Activated naive CD4-positive, alpha-beta T cell treated with anti-CD3 and anti-CD28 coated beads, Interleukin-2, amount 50 U/mL, for 24 hours (primary cell): Measurements from ENCODE around the gene DPH6.

ENCODE experiments used
- H3K27ac Mint-ChIP-seq: one replicate; pipeline ENCODE4 v1.8.0; 2021; ENCODE audit warnings: mild to moderate bottlenecking, mixed read lengths
- H3K27me3 Mint-ChIP-seq: one replicate; pipeline ENCODE4 v1.8.0; 2021; ENCODE audit warnings: mixed read lengths
- H3K36me3 Mint-ChIP-seq: one replicate; pipeline ENCODE4 v1.8.0; 2021; ENCODE audit warnings: mixed read lengths
- H3K4me1 Mint-ChIP-seq: one replicate; pipeline ENCODE4 v1.8.0; 2021; ENCODE audit warnings: mixed read lengths
- H3K4me3 Mint-ChIP-seq: one replicate; pipeline ENCODE4 v1.8.0; 2021; ENCODE audit warnings: mild to moderate bottlenecking, mixed read lengths
- H3K9me3 Mint-ChIP-seq: one replicate; pipeline ENCODE4 v1.8.0; 2021; ENCODE audit warnings: mixed read lengths

The DPH6 gene

DNA sequence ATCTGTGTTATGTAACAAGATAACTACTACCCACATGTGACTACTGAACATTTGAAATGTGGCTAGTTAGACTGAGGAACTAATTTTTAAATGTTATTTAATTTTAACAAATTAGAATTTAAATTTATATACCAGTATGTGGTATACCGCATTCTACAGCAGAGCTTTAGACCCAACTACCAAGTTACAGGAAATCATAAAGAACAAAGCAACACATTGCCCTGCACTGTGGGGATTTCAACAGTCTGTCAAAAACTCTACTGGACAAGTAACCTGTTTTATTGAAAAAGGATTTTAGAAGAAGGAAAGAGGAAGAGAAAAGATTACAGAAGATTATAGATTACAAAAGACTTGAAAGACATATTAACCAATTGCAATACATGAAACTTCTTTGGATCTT is 64.9 kb downstream of the DPH6 start:
- H3K27ac Mint-ChIP-seq = no peak overlapping the region
- H3K36me3 Mint-ChIP-seq = peaks cover 10% of the 10 kb centered on the region
- H3K4me3 Mint-ChIP-seq = no peak overlapping the region
- no peaks in the 10 kb centered on the region for H3K27me3 Mint-ChIP-seq
- peaks cover 11% of the 10 kb centered on the region for H3K4me1 Mint-ChIP-seq
- H3K9me3 Mint-ChIP-seq = peaks cover 5% of the 10 kb centered on the region

DNA sequence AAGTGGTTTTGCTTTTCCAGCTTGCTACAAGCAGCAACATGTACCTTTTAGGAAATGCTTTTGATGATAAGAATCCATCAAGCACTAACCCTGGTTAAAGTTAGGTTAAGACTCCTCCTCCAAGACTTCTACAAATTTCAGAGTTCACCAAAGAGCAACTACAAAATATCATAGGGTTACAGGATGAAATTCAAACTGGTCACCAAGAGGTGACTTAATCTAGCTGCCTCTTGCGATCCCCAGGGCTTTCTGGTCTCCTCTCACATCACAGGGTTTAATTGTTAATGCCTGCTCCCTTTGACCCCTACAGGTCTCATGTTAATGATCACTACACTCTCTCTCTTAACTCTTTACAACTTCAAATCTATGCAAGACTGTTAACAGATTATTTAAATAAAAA is 66.5 kb downstream of the DPH6 start:
- Mint-ChIP-seq H3K4me3 (no peak overlapping the region), H3K9me3 (no peaks in the 10 kb centered on the region), H3K27me3 (no peaks in the 10 kb centered on the region), H3K36me3 (peaks cover 1% of the 10 kb centered on the region), H3K4me1 (peaks cover 11% of the 10 kb centered on the region), H3K27ac (no peak overlapping the region)

DNA sequence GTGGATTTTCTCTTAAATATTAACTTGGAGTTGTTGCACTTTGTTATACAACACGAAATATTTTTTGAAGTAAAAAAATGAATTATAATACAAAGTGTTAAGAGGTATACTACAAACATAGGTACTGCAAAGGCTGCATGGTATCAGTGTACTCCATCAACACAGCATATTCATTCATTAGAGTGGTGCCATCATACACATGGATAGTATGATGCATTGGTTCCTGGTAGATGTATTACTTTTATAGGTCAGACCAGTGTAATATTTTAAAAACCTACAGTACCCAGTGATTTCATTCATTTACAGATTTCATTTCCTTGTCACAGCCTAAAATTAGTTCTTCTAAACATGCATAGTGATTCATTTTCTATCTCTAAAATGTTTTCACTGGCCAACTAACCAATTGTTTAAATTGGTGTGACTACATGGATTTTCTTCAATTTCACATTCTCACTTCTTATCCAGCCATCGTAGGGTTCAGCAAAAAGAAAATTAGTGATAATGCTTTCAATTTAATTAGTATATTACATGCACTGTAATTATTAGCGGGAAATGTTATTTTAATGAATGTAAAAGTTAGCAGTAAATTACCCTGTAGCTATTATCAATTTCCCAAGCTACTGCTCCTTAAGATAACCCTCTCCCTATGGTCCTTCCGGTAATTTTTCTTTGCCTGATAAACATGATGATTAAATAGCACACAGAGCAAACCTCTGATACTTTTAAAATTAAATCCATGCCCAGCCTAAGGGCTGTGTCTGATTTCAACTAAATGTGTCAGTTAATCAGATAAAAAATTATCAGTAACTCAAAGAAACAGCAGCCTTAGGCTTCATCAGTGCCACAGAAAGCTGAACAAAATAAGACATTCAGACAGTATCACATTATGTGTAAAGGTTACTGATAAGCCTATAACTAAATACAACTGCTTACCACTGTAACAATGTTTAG is 68.4 kb downstream of the DPH6 start:
- Mint-ChIP-seq H3K27me3 (no peaks in the 10 kb centered on the region), H3K9me3 (no peaks in the 10 kb centered on the region), H3K36me3 (peaks cover 1% of the 10 kb centered on the region), H3K4me3 (no peak overlapping the region), H3K4me1 (peaks cover 11% of the 10 kb centered on the region), H3K27ac (no peak overlapping the region)

DNA sequence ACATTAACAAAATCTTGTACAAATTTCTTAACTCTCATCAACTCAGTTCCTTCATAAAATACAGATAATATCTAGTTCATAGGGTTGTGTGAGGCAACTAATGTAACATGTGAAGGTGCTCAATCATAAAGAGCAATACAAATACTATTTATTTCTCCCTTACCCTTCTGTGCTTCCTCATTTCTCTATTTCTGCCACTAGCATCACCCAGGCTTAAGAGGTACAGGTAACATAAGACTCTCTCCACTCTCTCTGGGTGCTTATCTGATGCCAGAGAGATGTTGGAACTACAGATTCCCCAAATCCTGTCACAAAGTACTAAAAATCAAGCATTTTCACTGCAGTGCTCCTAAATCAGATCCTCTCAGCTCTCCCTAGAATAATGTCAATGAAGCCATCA is 74.9 kb downstream of the DPH6 start:
- Mint-ChIP-seq H3K9me3 (no peaks in the 10 kb centered on the region), H3K4me1 (no peaks in the 10 kb centered on the region), H3K36me3 (peaks cover 13% of the 10 kb centered on the region), H3K27ac (no peak overlapping the region), H3K27me3 (no peaks in the 10 kb centered on the region), H3K4me3 (no peak overlapping the region)

DNA sequence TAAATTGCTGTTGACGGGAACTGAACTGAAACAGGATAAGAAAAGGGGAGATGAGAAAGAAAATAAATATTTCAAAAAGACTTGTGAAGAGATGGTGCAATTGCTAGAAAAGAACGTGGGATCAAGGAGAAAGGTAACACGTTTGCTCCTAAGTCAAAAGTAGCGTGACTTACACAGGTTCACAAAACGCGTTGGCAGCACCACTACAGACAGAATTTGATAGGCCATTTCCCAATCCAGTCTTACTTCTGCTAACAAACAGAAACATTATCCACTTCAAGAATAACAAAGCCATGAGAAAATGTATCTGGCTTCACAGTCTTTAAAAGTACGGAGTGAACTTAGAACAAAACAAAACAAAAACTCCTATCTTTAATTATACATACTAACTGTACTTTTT is 75.5 kb downstream of the DPH6 start:
- Mint-ChIP-seq H3K4me1 (no peaks in the 10 kb centered on the region), H3K27ac (no peak overlapping the region), H3K27me3 (no peaks in the 10 kb centered on the region), H3K4me3 (no peak overlapping the region), H3K9me3 (no peaks in the 10 kb centered on the region), H3K36me3 (peaks cover 13% of the 10 kb centered on the region)

DNA sequence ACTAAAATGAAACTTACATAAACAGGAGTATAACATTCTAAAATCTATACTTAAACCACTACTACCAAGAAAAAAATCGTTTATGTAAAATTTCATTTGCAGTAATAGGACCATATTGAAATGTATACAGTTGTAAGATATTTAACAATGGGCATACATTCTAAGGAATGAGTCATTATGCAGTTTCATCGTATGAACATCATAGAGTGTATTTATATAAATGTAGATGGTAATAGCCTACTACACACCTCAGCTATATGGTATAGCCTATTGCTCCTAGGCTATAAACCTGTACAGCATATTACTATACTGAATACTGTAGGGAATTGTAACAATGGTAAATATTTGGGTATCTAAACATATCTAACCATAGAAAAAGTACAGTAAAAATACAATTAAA is 79.5 kb downstream of the DPH6 start:
- H3K9me3 Mint-ChIP-seq = no peaks in the 10 kb centered on the region
- no peak overlapping the region for H3K4me3 Mint-ChIP-seq
- H3K36me3 Mint-ChIP-seq = peaks cover 15% of the 10 kb centered on the region
- no peaks in the 10 kb centered on the region for H3K4me1 Mint-ChIP-seq
- no peak overlapping the region for H3K27ac Mint-ChIP-seq
- no peaks in the 10 kb centered on the region for H3K27me3 Mint-ChIP-seq

DNA sequence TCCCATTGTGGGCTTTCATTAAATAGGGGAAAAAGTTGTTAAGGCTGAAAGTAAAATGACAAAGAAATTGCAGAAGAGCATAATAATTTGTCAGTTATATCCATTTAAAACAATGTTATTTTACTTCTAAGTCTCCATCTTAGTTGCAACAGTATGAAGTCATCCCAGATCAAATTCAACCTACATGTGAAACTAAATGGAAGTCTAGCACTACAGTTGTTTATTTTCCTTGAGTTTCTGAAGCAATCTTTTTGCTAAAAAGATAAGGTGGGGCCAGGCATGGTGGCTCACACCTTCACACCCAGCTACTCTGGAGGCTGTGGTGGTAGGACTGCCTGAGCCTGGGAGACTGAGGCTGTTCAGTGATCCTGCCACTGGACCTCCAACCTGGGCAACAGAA is 80.2 kb downstream of the DPH6 start:
- Mint-ChIP-seq H3K27me3 (no peaks in the 10 kb centered on the region), H3K36me3 (peaks cover 14% of the 10 kb centered on the region), H3K4me1 (no peaks in the 10 kb centered on the region), H3K9me3 (no peaks in the 10 kb centered on the region), H3K4me3 (no peak overlapping the region), H3K27ac (no peak overlapping the region)

DNA sequence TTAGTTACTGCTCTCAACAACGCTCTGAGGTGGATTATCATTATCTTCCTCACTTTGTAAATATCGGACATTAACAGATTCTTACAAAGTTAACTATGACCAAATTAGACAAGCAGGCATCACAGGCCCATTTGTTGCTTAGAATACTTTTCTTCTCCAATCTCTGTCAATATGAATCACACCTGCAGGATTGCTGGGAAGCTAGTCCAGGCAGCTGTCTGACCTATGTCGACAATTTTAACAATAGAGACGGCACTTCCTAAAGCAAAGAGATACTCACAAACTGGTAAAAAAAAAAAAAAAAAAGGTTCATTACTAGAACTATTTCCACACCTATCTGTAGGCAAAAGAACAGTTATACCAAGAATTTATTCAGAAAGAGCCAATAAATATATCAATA is 85.3 kb downstream of the DPH6 start:
- Mint-ChIP-seq H3K27ac (no peak overlapping the region), H3K27me3 (no peaks in the 10 kb centered on the region), H3K36me3 (peaks cover 9% of the 10 kb centered on the region), H3K4me1 (peaks cover 3% of the 10 kb centered on the region), H3K9me3 (no peaks in the 10 kb centered on the region), H3K4me3 (no peak overlapping the region)

DNA sequence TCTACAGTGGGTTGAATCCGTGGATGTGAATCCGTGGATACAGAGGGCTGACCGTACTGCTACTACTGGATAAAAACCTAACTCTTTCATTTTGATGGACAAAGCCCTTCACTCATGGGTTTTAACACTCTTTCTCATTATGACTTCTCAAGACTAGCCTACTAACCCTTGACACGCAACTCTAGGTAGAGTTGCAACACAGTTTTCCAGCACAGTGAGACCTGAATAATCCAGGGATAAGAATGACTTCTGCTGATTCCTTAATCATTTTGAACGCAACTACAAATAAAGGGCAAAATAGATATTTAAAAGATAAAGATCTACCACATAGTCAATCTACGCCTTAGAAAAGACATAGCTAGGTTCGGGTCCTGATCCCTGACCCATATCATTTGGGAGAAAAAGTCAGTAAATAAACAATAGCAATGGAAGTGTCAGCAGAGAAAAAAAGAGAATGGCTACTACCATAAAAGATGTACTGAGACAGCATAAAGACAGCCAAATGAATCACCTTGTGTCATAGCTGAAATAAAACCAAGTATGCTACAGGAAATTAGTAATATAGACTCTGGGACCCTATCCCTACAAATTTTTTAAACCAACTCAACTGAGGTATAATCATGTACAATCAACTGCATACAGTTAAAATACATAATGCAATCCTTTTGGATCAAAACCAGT is 87.6 kb downstream of the DPH6 start:
- Mint-ChIP-seq H3K27ac (no peak overlapping the region), H3K9me3 (no peaks in the 10 kb centered on the region), H3K36me3 (peaks cover 8% of the 10 kb centered on the region), H3K4me1 (peaks cover 3% of the 10 kb centered on the region), H3K27me3 (no peaks in the 10 kb centered on the region), H3K4me3 (no peak overlapping the region)

DNA sequence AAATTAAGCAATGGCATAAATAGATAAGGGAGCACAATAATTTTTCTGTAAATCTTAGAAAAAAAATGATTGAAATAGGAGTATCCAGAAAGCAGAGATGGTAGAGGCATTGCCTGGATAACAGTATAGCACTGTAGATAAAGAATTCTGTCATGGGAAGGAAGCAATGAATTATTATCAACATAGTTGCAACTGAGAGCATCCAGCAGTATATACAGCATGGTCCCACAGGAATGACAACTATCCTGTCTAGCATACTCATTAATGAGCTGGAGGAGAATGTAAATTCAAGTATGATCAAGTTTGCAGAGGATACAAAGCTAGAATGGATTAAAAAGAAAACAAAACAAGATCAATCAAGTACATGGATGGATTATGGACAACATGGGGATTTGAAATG is 90.8 kb downstream of the DPH6 start:
- H3K4me1 Mint-ChIP-seq = peaks cover 3% of the 10 kb centered on the region
- no peaks in the 10 kb centered on the region for H3K9me3 Mint-ChIP-seq
- H3K36me3 Mint-ChIP-seq = peaks cover 14% of the 10 kb centered on the region
- no peak overlapping the region for H3K4me3 Mint-ChIP-seq
- no peak overlapping the region for H3K27ac Mint-ChIP-seq
- H3K27me3 Mint-ChIP-seq = no peaks in the 10 kb centered on the region

DNA sequence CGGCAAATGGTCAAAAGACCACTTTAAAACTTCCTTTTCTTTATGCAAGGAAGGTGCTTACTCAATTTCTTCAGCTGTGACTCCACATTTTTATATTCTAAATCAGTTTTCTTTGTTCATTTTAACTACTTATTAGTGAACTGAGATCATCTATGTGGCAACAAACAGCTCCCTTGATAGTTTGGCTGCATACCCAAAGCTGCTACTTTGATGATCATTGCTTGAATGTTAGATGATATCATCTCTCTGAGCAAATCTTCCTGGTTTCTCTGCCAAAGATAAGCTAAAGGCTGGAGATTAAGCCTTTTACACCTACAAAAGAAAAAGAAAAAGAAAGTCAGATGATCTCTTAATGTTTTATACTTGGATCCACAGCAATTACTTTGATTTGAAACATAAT is 95.5 kb downstream of the DPH6 start:
- Mint-ChIP-seq H3K9me3 (no peaks in the 10 kb centered on the region), H3K4me1 (no peaks in the 10 kb centered on the region), H3K36me3 (peaks cover 18% of the 10 kb centered on the region), H3K27ac (no peak overlapping the region), H3K4me3 (no peak overlapping the region), H3K27me3 (no peaks in the 10 kb centered on the region)

DNA sequence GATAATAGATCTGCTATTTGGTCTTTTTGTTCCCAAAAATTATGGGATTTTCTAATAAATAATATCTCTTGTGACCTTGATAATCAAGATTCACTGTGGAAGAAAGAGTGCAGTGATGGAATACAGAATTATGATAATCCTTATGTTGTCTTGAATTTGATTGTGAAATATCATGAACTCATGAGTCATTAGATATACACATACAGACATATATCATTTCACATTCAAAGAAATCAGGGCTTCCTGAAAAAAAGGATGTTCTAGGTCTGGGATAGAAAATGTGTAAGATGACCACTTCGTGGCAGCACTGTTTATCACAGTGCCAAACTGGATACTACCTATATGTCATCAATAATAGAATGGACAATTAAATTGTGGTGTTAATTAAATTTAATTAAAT is 97.7 kb downstream of the DPH6 start:
- Mint-ChIP-seq H3K27me3 (no peaks in the 10 kb centered on the region), H3K36me3 (peaks cover 16% of the 10 kb centered on the region), H3K27ac (no peak overlapping the region), H3K4me1 (no peaks in the 10 kb centered on the region), H3K9me3 (no peaks in the 10 kb centered on the region), H3K4me3 (no peak overlapping the region)

DNA sequence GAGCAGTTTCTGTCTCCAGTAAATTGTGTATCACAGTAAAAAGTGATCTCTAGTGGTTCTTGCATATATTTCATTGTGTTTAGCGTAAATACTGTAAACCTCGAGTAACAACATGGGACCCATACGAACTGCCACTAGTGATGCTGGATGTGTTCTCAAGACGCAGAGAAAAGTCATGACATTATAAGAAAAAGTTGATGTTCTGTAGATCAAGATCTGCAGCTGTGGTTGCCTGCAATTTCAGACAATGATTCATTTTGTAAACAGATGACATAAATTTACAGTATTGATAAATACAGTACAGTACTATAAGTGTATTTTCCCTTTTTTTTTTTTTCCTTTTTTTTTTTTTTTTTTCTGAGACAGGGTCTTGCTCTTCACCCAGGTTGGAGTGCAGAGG is 100.1 kb downstream of the DPH6 start:
- Mint-ChIP-seq H3K27ac (no peak overlapping the region), H3K4me1 (no peaks in the 10 kb centered on the region), H3K4me3 (no peak overlapping the region), H3K27me3 (no peaks in the 10 kb centered on the region), H3K9me3 (no peaks in the 10 kb centered on the region), H3K36me3 (peaks cover 21% of the 10 kb centered on the region)

DNA sequence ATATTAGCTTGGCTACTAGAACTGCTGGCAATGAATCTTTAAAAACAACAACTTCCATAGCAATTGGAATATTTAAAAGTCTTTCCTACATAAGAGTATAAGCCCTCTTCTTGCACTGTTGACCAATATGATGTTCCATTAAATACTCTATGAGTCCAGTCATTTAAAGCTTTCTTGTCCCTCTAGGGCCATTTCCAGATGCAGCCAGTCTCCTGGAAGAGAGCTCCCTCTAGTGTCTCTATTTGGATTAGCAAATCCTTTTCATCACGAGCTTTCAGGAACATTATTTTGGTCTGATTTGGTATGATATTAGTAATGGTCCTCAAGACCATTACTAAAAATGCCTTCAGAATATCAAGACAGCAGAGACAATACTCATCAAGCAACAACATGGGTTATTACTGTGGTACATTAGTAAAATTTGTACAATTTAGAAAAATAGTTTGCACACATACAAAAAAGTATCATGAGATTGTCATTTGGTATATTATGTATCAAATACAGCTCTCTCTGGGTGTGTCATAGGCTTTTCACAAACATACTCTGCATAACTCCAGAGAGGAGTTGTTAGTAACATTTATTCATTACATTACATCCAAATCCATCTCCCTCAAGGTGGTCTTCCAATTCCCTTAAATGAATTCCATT is 101.3 kb downstream of the DPH6 start:
- H3K36me3 Mint-ChIP-seq = peaks cover 18% of the 10 kb centered on the region
- H3K27ac Mint-ChIP-seq = no peak overlapping the region
- no peaks in the 10 kb centered on the region for H3K27me3 Mint-ChIP-seq
- no peak overlapping the region for H3K4me3 Mint-ChIP-seq
- H3K9me3 Mint-ChIP-seq = no peaks in the 10 kb centered on the region
- no peaks in the 10 kb centered on the region for H3K4me1 Mint-ChIP-seq

DNA sequence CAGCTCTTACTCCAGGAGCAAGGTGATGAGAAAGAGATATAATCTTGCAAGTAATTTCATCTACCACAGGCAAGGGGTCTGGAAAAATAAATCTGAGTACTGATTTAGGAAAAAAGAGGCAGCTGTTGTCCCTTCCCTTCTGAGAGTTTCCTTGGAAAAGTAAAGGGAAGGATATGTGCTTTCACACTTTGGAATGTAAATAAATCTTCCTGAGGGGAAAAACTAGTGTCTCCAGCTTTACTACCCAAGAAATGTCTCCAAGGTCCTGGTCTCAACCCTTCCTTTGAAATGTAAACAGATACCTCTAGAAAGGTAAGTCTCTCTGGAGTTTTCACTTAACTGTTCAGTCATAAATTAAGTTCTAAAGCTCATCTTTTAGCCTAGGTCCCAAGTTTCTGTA is 102.6 kb downstream of the DPH6 start:
- peaks cover 18% of the 10 kb centered on the region for H3K36me3 Mint-ChIP-seq
- H3K9me3 Mint-ChIP-seq = no peaks in the 10 kb centered on the region
- no peak overlapping the region for H3K27ac Mint-ChIP-seq
- H3K4me3 Mint-ChIP-seq = no peak overlapping the region
- no peaks in the 10 kb centered on the region for H3K27me3 Mint-ChIP-seq
- no peaks in the 10 kb centered on the region for H3K4me1 Mint-ChIP-seq

DNA sequence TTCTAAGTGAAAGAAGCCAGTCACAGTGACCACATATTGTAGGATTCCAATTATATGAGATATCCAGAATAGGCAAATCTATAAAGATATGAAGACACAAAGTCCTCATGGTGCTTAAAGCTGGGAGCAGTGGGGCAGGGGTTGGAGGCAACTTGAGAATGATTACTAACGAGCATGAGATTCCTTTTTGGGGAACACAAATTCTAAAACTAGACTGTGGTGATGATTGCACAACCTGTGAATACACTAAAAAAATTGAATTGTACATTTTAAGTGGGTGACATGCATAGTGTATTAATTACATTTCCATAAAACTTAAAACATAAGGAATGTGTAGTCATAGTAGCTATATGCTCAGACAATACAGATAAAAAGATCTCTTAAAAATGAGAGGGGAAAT is 103.2 kb downstream of the DPH6 start:
- H3K4me1 Mint-ChIP-seq = no peaks in the 10 kb centered on the region
- no peaks in the 10 kb centered on the region for H3K9me3 Mint-ChIP-seq
- no peak overlapping the region for H3K27ac Mint-ChIP-seq
- no peaks in the 10 kb centered on the region for H3K27me3 Mint-ChIP-seq
- H3K36me3 Mint-ChIP-seq = peaks cover 20% of the 10 kb centered on the region
- H3K4me3 Mint-ChIP-seq = no peak overlapping the region
